ENCODE measurements around the gene RNF6.

RNF6 gene

DNA sequence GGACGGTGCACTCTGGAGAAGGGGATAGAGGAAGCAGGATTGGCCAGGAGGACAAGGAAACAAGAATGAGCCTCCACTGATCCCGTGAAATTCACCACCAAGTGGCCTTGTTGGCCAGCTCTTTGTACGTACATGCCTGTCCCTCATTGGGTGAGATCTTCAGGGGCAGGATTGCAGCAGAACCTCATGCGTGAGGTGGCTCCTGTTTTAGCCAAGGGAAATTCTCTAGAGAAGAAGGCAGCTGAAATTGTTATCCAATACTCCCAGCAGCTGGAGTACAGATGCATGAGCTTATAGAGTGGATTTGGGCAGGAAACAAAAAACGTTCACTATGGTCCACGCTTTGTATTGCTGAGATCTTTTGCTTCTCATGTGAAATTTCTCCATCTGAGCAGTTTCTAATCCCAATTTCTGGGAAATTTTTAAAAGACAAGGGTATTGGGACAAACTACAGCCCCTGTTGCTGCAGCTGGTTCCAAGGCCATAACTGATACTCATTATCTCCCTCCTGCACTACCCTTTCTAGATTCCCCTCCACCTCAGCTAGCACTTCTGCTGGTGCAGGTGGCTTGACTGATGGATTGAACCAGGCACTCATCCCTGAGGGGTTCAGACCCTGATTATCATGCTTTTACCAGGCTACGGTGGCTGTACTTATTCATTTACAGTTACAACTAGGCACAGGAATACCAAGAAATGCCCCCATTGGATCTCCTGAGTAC lies 3.9 kb upstream of the RNF6 start:
- no peak for DNase-seq

DNA sequence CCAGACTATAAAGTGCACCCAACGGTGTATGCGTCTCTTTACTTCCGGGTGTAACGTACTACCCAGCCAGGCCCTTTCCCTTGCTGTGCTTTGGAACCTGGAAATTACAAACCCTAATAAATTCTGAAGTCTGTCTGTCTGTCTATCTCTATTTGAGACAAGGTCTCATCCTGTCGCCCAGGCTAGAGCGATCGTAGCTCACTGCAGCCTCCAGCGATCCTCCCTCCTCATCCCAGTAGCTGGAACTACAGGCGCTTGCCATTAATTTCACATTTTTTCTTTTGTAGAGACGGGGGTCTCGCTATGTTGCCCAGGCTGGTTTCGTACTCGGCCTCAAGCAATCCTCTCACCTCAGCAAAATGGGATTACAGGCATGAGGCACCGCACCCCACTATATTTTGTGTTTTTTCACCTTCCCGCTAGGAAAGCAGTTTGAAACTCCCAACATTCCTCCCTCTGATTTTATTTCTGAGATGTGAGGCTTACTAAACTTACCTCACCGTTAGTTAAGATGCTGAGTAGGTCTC lies 469 bp upstream of the RNF6 start:
- no peak for DNase-seq

DNA sequence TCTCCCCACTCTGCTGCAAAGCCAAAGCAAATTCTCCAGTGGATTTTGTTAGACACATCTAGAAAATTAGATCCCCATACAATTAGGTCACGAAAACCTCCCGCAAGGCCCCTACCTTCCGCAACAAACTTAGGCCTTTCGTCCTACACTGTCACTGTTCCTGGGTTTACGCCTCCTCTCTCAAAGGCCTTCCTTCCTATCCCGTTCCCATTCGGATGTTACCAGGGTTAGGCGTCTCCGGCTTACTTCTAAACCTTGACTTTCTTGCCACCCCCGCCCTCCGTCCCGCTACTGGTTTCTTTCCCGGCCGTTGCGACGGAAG lies 754 bp downstream of the RNF6 start:
- no peak for DNase-seq

DNA sequence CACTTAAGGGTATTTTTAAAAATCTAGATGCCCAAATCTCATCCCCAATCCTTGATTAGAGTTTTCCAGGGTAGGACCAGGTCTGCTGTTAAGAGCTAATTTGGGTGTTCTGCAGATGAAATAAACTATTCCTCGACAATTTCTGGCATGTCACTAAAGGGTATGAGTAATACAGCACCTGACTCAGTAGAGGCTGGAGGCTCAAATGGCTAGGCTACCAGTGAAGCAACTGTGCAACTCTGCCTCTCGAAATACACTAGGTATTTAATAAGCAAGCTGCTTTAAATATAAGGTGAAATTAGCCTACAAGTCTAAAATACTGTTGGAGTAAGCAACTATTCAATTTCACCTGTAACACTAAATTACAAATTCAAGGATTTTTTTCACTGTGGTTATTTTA lies 1.5 kb downstream of the RNF6 start:
- DNase-seq, result no peak

DNA sequence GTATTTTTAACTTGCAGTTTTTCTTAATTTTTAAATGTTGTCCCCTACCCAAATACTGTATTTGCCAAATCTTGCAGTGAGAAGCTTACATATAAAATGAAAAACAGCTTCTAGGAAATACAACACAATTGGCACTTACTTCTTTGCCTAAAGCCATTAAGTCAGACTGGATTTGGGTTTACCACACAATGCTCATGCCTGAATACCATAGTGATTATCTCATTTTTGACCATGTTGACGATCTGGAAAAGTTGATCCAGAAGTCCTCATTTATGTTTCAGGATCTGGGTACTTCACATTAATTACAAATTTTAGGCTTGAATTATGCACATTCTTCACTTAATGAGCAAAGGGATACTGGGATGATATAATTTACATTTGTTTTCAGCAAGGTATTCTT lies 2.4 kb downstream of the RNF6 start:
- no peak for DNase-seq

DNA sequence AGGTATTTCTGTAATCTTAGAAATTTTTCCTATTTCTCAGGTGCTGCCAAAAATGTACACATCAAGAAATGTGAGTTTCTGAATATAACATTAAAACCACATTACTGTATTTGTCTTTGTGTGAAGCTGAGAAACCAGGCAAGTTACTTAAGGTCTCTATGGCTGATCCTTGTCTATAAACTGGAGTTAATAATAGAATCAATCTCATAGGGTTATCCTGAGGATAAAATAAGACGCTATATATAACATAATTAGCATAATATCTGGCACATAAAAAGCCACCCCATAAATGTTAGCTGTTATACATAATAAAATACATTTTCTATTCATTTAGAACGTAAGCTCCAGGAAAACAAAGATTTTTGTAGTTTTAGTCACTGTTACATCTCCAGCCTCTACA lies 6.1 kb downstream of the RNF6 start:
- DNase-seq, result no peak

DNA sequence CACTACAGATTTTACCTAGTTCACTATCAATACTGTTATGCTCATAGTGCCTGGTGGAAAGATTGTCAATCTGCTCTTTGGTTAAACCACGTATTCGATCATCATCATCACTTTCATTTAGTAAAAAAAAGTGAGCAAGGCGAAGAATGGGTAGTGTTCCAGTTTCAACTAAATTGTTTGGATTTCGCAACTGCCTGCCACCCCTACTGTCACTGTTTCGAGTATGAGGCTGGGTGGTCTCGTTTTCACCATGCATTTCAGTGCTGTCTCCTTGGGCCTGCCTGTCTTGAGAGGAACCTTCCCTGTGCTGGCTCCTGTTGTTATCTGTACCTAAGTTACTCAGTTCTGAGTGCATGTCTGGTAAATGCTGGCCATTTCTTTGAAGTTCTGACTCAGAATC lies 8.1 kb downstream of the RNF6 start:
- no peak for DNase-seq

DNA sequence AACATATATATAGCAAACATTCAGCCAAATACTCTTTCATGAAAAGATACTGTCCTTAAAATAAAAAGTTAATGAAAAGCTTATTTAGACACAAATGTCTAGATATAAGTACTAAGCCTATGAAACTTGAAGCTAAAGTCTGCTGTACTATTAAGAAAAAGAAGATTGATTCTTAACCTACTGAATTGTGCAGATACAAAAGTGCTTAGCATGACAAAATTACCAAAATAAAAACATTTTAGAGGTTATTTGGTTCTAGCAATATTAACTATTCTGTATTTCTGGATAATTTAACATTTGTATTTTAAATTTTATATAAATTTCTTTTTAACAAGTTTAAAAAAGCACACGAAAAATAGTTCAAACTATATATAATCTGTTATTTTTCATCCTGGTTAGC lies 8.8 kb downstream of the RNF6 start:
- no peak for DNase-seq

DNA sequence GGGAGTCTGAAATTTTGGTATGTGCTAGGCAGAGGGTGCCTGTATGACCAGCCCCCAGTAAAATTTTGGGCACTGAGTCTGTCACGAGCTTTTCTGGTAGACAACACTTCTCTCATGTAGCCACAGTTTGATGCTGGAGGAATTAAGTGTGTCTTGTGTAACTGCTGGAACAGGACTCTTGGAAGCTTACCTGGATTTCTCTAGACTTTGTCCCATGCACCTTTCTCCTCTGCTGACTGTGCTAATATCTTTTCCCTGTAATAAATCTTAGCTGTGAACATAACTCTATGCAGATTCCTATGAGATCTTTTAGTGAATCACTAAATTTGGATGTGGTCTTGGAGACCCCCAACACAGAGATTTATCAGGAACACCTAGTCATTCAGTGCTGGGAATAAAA lies 13.8 kb downstream of the RNF6 start:
- no peak for DNase-seq

DNA sequence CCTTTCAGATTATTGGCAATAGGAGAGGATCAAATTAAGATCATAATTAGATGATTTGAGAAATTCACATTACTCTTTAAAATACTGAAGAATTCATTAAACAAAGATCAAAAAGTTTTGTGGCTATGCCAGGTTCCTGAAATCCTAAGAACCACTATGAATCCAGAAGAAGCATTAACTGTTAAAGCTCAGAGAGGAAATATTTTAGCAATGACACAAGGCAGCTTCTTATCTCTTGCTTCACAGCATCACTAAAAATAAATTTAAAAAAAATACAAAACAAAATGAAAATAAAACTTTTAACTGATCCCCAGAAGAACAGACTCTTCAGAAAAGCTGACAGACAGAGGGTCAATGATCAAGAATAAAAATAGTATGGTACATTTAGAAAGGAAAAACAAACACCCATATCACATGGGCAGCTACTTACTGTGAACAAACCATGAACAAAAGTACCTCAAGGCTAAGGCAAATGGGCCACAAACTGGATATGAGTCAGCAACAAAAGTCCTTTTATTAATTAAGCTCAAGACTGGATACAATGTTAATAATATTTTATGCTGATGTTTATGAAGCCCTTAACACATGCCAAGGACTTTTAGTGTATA lies 19.6 kb downstream of the RNF6 start:
- no peak for DNase-seq

DNA sequence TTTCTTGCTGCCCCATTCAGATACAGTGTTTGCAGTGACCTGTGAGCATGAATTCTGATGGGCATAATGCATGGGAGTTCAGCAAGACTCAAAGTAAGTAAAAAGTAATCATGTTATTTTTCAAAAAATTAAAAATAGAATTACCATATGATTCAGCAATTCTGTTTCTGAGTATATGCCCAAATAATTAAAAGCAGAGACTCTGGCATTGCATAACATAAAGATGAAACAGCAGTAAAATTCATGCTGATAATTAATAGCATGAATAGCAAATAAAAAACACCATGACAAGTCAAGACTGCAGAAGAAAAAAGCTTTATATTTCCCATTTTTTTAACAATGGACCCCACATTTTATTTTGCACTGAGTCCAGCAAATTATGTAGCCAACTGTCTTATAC lies 21.3 kb downstream of the RNF6 start:
- no peak for DNase-seq

DNA sequence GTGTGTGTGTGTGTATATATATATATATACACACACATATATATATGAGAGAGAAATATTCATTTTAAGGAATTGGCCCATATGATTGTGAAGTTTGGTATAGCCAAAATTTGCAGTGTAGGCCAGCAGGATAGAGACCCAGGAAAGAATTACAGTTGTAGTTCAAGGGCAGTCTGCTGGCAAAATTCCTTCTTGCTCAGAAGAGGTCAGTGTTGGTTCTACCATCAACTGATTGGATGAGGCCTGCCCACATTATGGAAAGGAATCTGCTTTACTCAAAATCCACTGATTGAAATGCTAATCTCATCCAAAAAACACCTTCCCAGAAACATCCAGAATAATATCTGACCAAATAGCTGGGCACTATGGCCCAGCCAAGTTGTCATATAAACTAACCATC lies 24.0 kb downstream of the RNF6 start:
- no peak for DNase-seq

DNA sequence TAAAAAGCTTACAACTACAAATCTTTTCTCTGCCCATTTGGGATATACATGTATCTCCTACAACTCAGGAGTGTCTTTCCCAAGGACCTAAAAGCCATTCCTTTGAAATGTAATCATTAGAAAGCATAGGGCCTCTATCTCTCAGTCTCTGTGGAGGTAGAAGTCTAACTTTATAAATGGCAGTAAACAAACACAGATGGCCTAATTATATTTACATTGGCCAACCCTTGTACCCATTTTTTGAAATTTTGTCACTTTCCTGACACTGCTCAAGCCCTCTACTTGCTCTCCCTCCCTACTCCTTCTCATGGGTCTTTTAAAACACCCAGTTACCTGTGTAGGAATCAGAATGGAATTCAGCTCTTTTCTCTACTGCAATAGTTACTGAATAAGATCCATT lies 24.8 kb downstream of the RNF6 start:
- DNase-seq, result no peak

DNA sequence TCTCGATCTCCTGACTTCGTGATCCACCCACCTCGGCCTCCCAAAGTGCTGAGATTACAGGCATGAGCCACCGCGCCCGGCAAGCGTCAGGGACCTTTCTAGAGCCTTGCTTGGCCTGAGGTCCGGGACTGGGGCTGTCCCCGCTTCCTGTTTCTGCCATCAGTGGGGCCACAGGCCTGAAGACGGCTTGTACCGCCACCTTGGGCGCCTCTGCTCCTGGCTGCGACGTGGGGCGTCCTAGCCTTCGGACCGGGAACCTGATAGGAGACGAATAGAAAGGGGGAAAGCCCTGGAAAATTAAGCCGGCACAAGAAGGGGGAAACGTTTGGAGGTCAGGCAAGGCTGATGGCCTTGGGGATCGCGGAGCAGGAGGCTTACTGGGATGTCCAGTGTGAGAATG lies 35.1 kb downstream of the RNF6 start:
- DNase-seq, result no peak

DNA sequence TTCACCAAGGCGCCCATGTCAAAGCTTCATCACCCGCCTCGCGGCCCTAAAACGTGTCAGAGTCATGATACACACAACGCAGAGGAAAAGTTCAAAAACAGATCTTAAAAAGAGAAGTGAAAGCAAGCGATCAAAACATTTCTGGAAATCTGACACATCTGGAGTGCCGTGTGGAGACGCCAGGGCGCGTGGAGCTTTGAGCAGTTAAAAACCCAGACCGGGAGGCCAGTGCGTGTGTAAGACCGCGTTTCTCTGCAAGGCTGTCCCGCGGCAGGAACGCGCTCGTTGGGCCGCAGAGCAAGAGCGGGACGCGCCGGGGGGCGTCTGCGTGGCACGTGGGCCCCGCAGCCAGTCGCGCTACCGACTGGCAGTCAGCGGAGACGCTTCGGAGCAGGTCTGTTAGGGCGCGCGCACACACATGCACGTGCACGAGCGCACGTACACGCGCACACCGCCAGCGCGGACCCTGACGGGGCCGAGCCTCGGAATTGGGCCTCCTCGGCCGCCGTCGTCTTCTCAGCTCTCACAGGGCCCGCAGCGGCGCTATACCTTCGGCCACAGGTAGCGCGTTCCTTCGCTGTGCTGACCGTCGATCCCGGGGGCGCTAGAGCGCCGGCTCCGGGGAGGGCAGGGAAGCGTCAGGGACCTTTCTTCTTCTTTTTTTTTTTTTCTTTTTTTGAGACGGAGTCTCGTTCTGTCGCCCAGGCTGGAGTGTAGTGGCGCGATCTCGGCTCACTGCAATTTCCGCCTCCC lies 35.8 kb downstream of the RNF6 start:
- DNase-seq, result peak; percentile 92

DNA sequence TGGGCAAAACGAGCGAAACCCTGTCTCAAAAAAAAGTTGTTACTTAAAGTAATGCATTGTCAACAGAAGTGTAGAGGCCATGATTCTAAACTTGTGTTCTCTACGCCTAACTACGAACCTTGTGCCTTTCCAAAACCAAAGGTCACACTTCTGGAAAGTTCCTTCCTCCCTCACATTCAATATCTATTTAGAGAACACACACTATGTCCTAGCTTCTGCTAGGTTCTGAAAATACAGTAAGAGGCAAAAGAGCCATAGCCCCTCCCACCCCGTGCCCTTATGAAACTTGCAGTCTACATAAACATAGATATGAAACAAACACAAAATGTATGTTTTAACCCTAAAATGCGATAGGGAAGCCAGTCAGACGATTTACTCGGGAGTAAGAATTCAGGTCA lies 36.4 kb downstream of the RNF6 start:
- no peak for DNase-seq

DNA sequence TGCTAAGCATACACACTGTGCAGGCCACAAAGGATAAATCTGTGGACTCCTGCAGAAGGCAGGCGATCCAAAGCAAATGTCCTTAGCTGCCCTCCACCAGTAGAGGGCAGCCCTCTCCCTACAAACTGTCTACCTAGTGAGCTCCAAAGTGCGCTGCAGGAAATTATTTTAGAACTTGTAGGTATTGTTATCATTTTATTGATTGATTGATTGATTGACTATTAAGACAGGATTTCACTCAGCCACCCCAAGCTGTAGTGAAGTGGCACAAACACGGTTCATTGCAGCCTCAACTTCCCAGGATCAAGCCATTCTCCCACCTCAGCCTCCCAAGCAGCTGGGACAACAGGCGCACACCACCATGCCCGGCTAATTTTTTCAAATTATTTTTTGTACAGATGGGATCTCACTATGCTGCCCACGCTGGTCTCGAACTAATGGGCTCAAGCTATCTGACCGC lies 37.3 kb downstream of the RNF6 start:
- DNase-seq, result peak; percentile 69

DNA sequence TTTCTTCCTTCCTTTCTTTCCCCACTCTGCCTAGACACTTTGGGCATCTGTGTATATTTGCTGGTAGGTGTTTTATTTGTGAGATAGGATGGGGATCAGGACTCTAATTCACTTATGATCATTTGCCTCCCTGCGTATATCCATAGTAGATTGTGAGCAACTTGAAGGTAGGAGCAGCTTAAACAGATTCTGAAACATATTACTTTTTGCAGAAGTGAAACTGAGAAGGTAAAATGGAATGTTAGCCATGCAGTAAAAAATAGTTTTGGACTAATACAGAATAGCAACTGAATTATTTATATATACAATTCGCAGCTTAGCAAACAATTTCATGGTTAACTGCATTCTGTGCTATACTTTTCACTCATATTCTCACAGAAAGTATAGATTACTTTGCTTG lies 38.7 kb downstream of the RNF6 start:
- no peak for DNase-seq

DNA sequence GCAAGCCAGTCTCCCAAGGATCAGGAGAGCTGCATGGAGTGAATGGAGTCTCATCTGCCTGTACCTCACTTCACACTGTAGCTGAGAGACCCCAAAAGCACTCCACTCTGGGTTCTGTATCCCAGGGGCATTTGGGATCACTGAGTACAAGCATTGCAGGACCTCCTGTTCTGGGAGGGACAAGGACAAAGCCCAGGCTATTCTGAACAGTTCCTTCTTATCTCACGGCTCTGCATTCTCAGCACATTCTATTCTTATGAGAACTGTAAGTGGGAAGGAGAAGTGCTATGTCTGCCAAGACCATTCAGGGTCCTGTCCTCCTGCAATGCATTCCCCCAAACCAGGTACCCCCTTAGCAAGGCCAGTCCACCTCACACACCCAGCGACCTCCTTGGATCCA lies 42.8 kb downstream of the RNF6 start:
- DNase-seq, result no peak

DNA sequence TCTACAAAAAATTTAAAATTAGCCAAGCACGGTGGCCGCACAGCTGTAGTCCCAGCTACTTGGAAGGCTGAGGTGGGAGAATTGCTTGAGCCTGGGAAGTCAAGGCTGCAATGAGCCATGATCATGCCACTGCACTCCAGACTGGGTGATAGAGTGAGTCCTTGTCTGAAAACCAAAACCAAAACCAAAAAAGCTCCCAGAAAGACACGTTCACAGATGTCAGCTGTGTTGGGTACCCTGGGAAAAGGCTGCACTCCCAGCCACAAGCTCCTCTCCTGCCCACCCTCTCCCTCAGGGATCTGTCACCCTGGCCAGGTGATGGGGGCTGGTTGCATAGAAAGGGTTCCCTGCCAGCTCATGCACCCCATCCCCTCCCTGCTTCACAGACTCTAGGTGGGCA lies 53.3 kb downstream of the RNF6 start:
- no peak for DNase-seq

DNA sequence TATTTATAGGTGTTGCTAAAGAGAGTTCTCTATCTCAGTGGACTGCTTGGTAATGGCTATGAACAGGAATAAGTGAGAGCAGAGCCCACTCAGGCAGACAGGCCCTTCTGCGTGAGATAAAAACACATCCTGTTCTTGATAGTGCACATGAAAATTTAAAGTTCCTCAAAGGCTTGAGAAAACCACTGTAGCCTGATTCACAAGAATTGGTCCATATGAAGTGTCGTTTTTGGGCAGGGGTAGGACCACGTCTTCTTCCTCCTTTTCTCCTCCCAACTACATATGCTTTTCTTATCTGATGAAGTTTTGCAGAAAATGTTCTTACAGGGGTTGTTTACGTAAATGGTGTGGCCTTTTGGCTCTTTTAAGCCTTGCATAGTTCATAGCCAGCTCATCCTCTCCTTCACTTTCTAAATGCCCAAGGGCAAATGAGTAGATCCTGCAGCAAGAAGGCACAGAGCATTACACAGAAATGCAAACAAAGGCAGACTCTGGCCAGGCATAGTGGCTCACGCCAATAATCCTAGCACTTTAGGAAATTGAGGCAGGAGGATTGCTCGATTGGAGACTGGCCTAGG lies 53.8 kb downstream of the RNF6 start:
- DNase-seq, result no peak

DNA sequence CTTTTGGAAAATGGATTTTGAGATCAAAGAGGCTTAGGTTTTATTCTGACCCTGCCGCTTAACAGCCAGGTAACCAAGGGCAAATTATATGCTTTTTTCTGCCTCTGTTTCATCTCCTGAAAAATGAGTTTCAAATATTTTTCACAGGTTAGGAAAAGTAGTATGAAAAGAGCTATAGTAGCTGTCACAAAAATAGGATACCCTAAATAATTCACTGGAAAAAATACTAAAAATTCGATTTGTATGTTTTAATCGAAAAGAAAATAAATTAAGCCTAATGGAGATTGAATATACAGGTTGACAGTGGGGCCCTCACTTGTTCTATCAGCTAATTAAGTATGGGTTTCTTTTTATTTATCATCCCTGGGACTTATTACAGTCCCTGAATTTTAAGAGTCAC lies 58.3 kb downstream of the RNF6 start:
- DNase-seq, result no peak
